ENCODE results near the gene PHLDA3.

DNA sequence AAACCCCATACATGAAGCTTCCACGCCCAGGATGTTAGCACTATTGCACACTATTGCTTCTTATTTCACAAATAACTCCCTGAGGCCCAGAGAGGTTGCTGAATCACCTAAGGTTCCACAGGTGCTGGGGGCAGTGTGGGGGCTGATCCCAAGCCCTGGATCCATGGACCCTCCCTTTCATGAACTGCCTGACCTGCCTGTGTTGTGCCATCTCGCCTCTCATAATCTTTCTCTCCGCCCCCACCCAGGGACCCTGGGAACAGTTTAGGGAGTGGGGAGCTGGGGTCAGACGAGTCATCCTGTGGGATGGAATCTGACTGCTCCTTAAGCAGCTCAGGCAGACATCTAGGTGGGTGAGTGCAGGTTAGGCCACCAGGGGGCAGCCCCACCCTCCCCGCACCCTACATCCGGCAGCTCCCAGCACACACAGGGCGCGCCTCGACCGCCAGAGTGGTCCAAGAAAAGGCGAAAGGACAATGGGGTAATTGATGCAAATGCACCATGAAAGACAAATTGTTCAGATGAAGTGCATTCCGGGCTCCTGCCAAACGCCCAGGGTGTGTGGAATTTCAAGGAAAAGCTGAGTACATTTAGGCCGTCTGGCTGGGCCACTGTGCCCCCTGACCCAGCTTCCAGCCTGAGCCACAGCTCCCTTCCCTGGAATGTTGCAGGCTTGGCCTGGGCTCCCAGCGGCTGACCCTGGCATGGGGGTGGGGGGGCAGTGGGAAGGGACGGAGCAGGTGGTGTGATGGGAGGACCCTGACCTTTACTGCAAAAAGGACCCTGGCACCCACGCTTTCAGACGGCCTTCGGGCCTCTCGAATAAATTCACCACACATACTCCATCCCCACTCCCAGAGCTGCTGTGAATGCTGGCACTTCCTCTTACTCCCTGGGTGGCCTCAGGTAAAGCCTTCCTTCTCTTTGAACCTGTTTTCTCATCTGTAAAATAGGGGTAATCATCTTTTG is 20.8 kb downstream of the PHLDA3 start:
- TF ChIP-seq, protein P1, sequence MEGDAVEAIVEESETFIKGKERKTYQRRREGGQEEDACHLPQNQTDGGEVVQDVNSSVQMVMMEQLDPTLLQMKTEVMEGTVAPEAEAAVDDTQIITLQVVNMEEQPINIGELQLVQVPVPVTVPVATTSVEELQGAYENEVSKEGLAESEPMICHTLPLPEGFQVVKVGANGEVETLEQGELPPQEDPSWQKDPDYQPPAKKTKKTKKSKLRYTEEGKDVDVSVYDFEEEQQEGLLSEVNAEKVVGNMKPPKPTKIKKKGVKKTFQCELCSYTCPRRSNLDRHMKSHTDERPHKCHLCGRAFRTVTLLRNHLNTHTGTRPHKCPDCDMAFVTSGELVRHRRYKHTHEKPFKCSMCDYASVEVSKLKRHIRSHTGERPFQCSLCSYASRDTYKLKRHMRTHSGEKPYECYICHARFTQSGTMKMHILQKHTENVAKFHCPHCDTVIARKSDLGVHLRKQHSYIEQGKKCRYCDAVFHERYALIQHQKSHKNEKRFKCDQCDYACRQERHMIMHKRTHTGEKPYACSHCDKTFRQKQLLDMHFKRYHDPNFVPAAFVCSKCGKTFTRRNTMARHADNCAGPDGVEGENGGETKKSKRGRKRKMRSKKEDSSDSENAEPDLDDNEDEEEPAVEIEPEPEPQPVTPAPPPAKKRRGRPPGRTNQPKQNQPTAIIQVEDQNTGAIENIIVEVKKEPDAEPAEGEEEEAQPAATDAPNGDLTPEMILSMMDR (IDR thresholded peaks at IDR 0.05): peak; percentile 86 to 93 (median 89)
- TF ChIP-seq POLR2A (IDR thresholded peaks at IDR 0.05): no peak
